Vagina (tissue), 2 donors: ENCODE results near the gene WNT5B.

ENCODE experiments used
- POLR2A ChIP-seq, 2 donors: fragments of 450-650 bp; IDR thresholded peaks; one replicate each; pipeline ENCODE4 v1.6.1; 2017; ENCODE audit warnings: antibody characterized with exemption in 2 of 2, mild to moderate bottlenecking in 2 of 2, moderate library complexity in 2 of 2
- TF ChIP-seq, protein P1 (sequence below), 3 experiments: fragments of 450-650 bp in 2 of 3; fragments of 200-600 bp in 1 of 3; sonication (generic) in 1 of 3; IDR thresholded peaks; one replicate each; pipeline ENCODE4 v1.5.1; 2017 to 2019; ENCODE audit warnings: antibody characterized with exemption in 3 of 3, mild to moderate bottlenecking in 2 of 3, moderate library complexity in 2 of 3

GRCh38 chr12:1647285-1647669, 18.2 kb downstream of the WNT5B start:
- TF ChIP-seq, protein P1, sequence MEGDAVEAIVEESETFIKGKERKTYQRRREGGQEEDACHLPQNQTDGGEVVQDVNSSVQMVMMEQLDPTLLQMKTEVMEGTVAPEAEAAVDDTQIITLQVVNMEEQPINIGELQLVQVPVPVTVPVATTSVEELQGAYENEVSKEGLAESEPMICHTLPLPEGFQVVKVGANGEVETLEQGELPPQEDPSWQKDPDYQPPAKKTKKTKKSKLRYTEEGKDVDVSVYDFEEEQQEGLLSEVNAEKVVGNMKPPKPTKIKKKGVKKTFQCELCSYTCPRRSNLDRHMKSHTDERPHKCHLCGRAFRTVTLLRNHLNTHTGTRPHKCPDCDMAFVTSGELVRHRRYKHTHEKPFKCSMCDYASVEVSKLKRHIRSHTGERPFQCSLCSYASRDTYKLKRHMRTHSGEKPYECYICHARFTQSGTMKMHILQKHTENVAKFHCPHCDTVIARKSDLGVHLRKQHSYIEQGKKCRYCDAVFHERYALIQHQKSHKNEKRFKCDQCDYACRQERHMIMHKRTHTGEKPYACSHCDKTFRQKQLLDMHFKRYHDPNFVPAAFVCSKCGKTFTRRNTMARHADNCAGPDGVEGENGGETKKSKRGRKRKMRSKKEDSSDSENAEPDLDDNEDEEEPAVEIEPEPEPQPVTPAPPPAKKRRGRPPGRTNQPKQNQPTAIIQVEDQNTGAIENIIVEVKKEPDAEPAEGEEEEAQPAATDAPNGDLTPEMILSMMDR (IDR thresholded peaks at IDR 0.05) = no peak
- TF ChIP-seq POLR2A (IDR thresholded peaks at IDR 0.05) = no peak
